Stimulated activated CD4-positive, alpha-beta T cell treated with anti-CD3 and anti-CD28 coated beads, Interleukin-15, amount 100 ng/mL, for 48 hours (primary cell): ENCODE measurements around the gene TGIF2.
"Not testable (repeated sequence)": the region's sequence is repeated elsewhere in the genome, so short reads cannot be mapped to it uniquely, and the experiment has no call there.

Source experiments
- DNase-seq, 2 donors: peaks; one replicate each; pipeline ENCODE4 v3.0.0-alpha.2; 2020; ENCODE audit warnings: low read depth in 2 of 2

TGIF2 gene

DNA sequence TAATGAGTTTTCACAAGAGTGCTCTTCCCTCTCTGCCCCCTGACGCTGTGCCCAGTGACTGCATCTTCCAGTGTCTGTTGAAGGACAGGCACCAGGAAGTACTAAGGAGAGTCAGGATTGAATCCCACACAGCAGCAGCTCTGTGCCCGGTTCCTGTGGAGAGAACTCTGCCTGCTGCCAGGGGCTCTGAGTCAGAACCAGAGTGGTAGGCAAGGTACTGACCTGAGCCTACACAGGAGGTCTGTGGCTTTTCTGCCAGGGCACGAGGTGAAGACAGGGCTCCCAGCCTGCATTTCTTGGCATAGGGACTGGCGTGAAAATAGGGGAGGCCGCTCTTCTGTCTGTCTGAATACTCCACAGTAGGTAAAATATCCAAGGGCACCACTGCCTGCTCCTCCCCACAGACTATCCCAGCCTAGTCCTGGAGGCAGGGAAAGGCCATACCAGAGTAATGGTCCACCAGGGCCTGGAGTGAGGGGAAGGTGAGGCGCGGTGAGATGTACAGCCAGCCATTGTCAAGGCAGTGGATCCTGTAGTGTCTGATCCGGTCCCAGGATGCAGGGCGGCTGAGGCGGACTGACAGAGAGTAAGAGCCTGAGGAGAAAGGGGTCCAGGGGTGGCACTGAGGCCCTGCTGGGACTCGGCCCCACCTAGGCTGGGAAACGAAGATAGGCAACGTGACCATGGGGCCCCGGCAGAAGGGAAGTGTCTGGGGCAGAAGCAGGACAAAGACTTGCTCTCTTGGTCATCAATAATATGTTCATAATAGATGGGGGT lies 41.6 kb downstream of the TGIF2 start:
- DNase-seq: no peak

DNA sequence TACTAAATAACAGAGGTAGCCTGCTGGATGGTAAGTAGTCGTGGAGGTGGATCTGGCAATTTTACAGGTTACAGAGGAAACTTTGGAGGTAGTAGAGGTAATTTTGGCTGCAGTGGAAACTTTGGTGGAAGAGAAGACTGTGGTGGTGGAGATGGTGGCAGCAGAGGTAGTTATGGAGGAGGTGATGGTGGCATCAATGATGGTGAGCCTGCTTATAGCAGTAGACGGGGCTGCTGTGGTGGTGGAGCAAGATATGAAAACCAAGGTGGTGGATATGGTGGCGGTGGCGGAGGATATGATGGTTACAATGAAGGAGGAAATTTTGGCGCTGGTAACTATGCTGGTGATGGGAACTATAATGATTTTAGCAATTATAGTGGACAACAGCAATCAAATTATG lies 47.5 kb downstream of the TGIF2 start:
- no peak for DNase-seq

DNA sequence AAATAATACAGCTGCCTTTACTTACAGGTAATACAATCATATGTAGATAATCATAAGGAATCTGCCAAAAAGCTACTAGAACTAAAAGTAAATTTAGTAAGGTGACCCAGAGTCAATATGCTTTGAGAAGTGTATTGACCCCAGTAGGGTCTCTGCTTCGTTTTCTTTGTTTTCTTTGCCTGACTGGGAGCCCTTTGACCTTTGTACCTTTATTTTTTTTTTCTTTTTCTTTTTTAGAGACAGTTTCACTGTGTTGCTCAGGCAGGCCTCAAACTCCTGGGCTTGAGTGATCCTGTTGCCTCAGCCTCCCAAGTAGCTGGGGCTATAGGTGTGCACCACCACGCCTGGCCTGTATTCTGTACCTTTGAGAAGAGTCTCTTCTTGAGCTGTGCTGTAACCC lies 50.0 kb downstream of the TGIF2 start:
- no peak for DNase-seq

- DNase-seq: no peak
These were observed 50.9 kb downstream of the TGIF2 start for GRCh38 chr20:36624068-36624943.

GRCh38 chr20:36624944-36625324 lies 51.5 kb downstream of the TGIF2 start:
- DNase-seq: no peak

GRCh38 chr20:36628076-36628475 lies 54.7 kb downstream of the TGIF2 start:
- no peak for DNase-seq

DNA sequence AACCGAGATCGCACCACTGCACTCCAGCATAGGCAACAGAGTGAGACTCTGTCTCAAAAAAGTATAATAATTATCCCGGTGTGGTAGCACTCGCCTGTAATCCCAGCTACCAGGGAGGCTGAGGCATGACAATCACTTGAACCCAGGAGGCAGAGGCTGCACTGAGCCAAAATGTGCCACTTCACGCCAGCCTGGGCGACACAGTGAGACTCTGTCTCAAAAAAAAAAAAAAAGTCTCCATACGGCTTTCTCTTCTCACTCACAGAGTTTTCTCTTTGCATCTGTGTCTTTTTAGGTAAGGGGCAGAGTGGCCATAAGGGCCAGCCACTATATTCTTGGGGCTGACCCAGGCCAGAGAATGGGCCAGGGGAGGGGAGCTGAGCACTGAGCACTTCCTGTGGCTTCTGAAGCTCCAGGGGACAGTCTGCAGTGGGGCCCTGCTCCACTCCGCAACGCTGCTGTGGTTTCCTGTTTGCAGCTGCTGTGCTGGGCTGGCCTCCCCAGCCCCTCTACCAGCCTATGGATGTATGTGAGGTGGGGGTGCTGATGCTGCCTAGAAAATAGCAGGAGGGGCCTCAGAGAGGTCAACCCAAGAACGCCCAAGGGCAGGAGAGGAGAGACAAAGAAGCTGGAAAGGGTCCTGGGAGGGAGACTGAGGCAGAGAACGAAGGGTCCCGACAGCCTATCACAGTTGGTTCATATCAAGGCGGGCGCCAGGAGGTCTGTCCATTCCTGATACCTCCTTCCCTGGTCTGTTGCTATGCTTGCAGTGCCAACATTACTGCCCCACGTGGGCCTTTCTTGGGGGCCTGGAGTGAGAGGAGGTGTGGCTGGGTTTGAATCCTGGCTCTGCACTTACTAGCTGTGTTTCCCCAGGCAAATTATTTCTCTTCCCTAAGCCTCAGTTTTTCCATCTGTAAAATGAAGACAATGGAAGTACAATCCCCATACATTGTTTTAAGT lies 56.6 kb downstream of the TGIF2 start:
- DNase-seq: peak in 1 of 2 donors; percentile 37

DNA sequence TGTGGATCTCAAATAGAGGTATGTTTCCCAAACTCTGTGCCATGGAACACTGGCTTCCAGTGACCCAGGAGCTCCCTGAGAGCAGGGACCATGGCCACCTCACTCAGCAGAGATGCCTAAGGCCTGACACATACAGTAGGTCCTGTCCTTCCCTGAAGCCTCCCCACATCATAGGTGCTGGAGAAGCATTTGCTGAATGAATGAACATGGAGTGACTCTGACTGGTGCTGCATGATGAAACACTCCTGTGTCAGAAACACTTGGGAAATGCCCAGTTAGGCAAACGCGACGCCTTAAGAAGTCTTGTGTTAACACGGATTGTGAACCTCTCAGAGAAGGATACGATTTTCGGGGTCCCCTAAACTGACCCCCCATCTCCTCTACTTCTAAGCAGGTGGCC lies 58.2 kb downstream of the TGIF2 start:
- no peak for DNase-seq

DNA sequence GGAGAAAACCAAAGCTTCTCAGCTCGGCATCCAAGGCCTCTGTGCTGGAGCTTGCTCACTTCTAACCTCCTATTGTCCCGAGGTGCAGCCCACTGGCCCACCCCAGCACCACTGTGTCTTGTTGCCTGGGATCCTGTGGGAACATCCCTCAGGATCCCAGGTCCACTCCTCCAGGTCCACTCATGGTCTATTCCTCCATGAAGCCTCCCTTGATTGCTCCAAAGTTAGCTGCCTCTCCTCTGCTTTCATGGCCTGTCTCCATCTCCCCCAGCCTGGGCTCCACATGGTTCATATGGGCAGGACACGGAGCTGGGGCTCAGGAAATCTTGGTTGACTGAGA lies 58.7 kb downstream of the TGIF2 start:
- DNase-seq: no peak

DNA sequence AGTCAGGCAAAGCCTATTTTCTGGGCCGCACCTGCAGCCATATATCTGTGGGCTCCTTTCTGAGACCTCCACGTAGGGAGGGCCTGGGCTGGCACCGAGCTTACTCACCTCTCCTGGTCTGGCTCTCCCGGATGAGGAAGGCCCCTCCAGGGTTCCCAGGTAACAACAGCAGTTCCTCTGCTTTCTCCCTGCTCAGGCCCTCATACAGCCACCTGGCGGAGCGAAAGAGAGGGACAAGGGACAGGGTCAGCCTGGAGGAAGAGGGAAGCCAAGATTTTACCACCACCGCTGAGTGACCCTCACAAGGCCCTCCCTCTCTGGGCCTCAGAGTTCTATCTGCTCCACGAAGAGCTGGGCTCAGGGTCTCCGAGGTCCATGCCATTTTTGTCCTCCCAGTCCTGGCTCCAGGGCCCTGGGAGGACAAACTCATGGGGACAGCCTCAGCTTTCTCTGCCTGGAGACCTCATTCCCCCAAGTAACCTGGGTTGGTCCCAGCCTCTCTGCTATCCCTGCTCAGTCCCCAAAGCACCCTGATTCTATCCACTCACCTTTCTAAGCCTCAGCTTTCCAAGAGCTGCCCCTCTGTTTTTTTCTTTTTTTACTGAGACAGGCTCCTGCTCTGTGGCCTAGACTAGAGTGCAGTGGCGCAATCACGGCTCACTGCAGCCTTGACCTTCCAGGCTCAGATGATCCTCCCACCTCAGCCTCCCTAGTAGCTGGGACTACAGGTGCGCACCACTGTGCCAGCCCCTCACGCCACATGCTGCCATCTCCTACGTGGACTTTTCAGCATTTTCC lies 59.3 kb downstream of the TGIF2 start:
- no peak for DNase-seq

GRCh38 chr20:36633285-36633772 lies 59.9 kb downstream of the TGIF2 start:
- no peak for DNase-seq

- no peak for DNase-seq
These were observed 60.9 kb downstream of the TGIF2 start for GRCh38 chr20:36634342-36634741.

DNA sequence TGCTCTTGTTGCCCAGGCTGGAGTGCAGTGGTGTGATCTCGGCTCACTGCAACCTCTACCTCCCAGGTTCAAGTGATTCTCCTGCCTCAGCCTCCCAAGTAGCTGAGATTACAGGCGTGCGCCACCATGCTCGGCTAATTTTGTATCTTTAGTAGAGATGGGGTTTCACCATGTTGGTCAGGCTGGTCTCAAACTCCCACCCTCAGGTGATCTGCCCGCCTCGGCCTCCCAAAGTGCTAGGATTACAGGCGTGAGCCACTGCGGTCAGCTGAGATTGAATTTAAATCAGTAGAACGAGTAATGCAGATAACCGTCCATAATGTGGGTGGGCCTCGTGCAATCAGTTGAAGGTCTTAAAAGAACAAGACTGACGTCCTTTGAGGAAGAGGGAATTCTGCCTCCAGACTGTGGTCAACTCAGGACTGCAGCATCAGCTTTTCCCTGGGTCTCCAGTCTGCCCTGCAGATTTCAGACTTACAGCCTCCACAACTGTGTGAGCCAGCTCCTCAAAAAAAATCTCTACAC lies 65.5 kb downstream of the TGIF2 start:
- not testable (repeated sequence) for DNase-seq

GRCh38 chr20:36641506-36641843 lies 68.1 kb downstream of the TGIF2 start:
- DNase-seq: no peak

- no peak for DNase-seq
These were observed 68.7 kb downstream of the TGIF2 start for GRCh38 chr20:36642136-36642535.
